IMR-90 (cell line): ENCODE data around the gene CDH12. TPM values are rescaled to one million over a fixed set of nuclear protein-coding genes. Genes with fewer than 3 reads are reported as not detected.

ENCODE experiments used
- ATAC-seq: fragments of 200-7000 bp; cut with Tn5 transposase; 2 replicates; pipeline ENCODE4 v1.9.1; 2020; ENCODE audit warnings: low read depth, mild to moderate bottlenecking, moderate library complexity
- BruUV-seq: library from RNA; stranded (reverse); fragments of 400-500 nt; replicated peaks from 2 replicates; lab custom pipeline; 2021; lab: Mats Ljungman, UMichigan
- CTCF ChIA-PET: fragments of 300-600 bp; formaldehyde crosslinking; extraction: SDS; loops from one replicate; lab custom pipeline; 2021; ENCODE audit warnings: antibody characterized with exemption; lab: Yijun Ruan, JAX
- POLR2A ChIA-PET: fragments of 300-600 bp; sonication (Branson Sonifier 250); formaldehyde crosslinking; loops from one replicate; lab custom pipeline; 2022; ENCODE audit warnings: antibody characterized with exemption; ENCODE audit not compliant: unreplicated experiment; lab: Charles Lee
- DNase-seq: peaks from one replicate; pipeline ENCODE4 v3.0.0; 2013
- H2AFZ ChIP-seq: replicated peaks from 2 replicates; pipeline ENCODE3; 2013; ENCODE audit warnings: low read length, mild to moderate bottlenecking; ENCODE audit not compliant: poor library complexity
- H2AK5ac ChIP-seq: 2 replicates; pipeline ENCODE4 v1.6.1; 2013; ENCODE audit warnings: low read depth, low read length, inconsistent platforms
- H2AK9ac ChIP-seq: replicated peaks from 2 replicates; pipeline ENCODE3; 2013; ENCODE audit warnings: mild to moderate bottlenecking, low read depth, low read length, moderate library complexity; ENCODE audit not compliant: poor library complexity
- H2BK120ac ChIP-seq: 2 replicates; pipeline ENCODE4 v1.6.1; 2013; ENCODE audit warnings: low read depth, low read length, inconsistent platforms
- H2BK15ac ChIP-seq: 3 replicates; pipeline ENCODE4 v1.6.1; 2013; ENCODE audit warnings: low read depth, low read length, inconsistent platforms
- H2BK20ac ChIP-seq: 2 replicates; pipeline ENCODE4 v1.6.1; 2013; ENCODE audit warnings: low read depth, mild to moderate bottlenecking, inconsistent platforms, low read length, moderate library complexity
- H2BK5ac ChIP-seq: 2 replicates; pipeline ENCODE4 v1.6.1; 2013; ENCODE audit warnings: mild to moderate bottlenecking, low read depth, low read length, inconsistent platforms; ENCODE audit not compliant: poor library complexity, severe bottlenecking
- H3K14ac ChIP-seq: replicated peaks from 2 replicates; pipeline ENCODE4 v1.6.1; 2013; ENCODE audit warnings: low read depth, low read length, inconsistent platforms
- H3K18ac ChIP-seq: 2 replicates; pipeline ENCODE4 v1.6.1; 2013; ENCODE audit warnings: low read depth, low read length, control low read depth
- H3K23ac ChIP-seq: 2 replicates; pipeline ENCODE4 v1.6.1; 2013; ENCODE audit warnings: low read depth, low read length, inconsistent platforms
- H3K27ac ChIP-seq: 2 replicates; pipeline ENCODE4 v1.5.1; 2013; ENCODE audit warnings: mild to moderate bottlenecking, control low read depth, low read length; ENCODE audit not compliant: insufficient read depth
- H3K27me3 ChIP-seq: 2 replicates; pipeline ENCODE4 v1.6.1; 2013; ENCODE audit warnings: low read length; ENCODE audit not compliant: control insufficient read depth, insufficient read depth
- H3K36me3 ChIP-seq: 2 replicates; pipeline ENCODE4 v1.6.1; 2013; ENCODE audit warnings: low read length, mixed read lengths; ENCODE audit not compliant: control insufficient read depth, insufficient read depth
- H3K4ac ChIP-seq: 2 replicates; pipeline ENCODE4 v1.6.1; 2013; ENCODE audit warnings: low read depth, low read length, inconsistent platforms
- H3K4me1 ChIP-seq: 2 replicates; pipeline ENCODE4 v1.6.1; 2013; ENCODE audit warnings: low read length, mixed read lengths; ENCODE audit not compliant: control insufficient read depth, insufficient read depth
- H3K4me2 ChIP-seq: 2 replicates; pipeline ENCODE4 v1.6.1; 2013; ENCODE audit warnings: low read depth, mild to moderate bottlenecking, control low read depth, low read length, moderate library complexity
- H3K4me3 ChIP-seq: 2 replicates; pipeline ENCODE4 v1.5.1; 2013; ENCODE audit warnings: low read depth, mild to moderate bottlenecking, control low read depth, low read length, moderate library complexity; ENCODE audit not compliant: insufficient read depth
- H3K56ac ChIP-seq: 2 replicates; pipeline ENCODE4 v1.6.1; 2013; ENCODE audit warnings: low read length, inconsistent platforms; ENCODE audit not compliant: insufficient read depth; ENCODE audit errors: extremely low read depth
- H3K79me1 ChIP-seq, 2 experiments: 2 replicates each; pipeline ENCODE4 v1.6.1; 2013; ENCODE audit warnings: low read length in 2 of 2, inconsistent platforms in 1 of 2, low read depth in 1 of 2
- H3K9ac ChIP-seq: 2 replicates; pipeline ENCODE4 v1.6.1; 2013; ENCODE audit warnings: low read depth, low read length, control low read depth
- H3K9me1 ChIP-seq: 2 replicates; pipeline ENCODE4 v1.6.1; 2013; ENCODE audit warnings: low read length, inconsistent platforms; ENCODE audit not compliant: insufficient read depth
- H3K9me3 ChIP-seq: 2 replicates; pipeline ENCODE4 v1.6.1; 2013; ENCODE audit warnings: low read length; ENCODE audit not compliant: control insufficient read depth, insufficient read depth
- H4K20me1 ChIP-seq: 2 replicates; pipeline ENCODE4 v1.6.1; 2013; ENCODE audit warnings: low read length, inconsistent platforms; ENCODE audit not compliant: insufficient read depth
- H4K5ac ChIP-seq: 2 replicates; pipeline ENCODE4 v1.6.1; 2013; ENCODE audit warnings: mild to moderate bottlenecking, low read depth, low read length, control low read depth
- H4K8ac ChIP-seq, 2 experiments: 2 replicates each; pipeline ENCODE4 v1.6.1; 2013; ENCODE audit warnings: low read depth in 2 of 2, low read length in 2 of 2, control low read depth in 1 of 2, inconsistent platforms in 1 of 2
- H4K91ac ChIP-seq: 2 replicates; pipeline ENCODE4 v1.6.1; 2013; ENCODE audit warnings: low read depth, low read length, inconsistent platforms; ENCODE audit not compliant: insufficient read depth
- CEBPB ChIP-seq: IDR thresholded peaks from 2 replicates; pipeline ENCODE4 v1.6.1; 2012; ENCODE audit warnings: low read depth, low read length, improper control_type of control experiment
- CHD1 ChIP-seq: IDR thresholded peaks from 2 replicates; pipeline ENCODE4 v1.6.1; 2012; ENCODE audit warnings: low read depth, low read length, improper control_type of control experiment
- FOS ChIP-seq: fragments of 150-350 bp; IDR thresholded peaks from 2 replicates; pipeline ENCODE4 v1.6.1; 2016; ENCODE audit warnings: low read depth, low read length
- MXI1 ChIP-seq: IDR thresholded peaks from 2 replicates; pipeline ENCODE4 v1.6.1; 2012; ENCODE audit warnings: low read depth, mild to moderate bottlenecking, low read length, moderate library complexity, borderline replicate concordance
- POLR2A ChIP-seq: IDR thresholded peaks from 2 replicates; pipeline ENCODE4 v1.6.1; 2012; ENCODE audit warnings: mild to moderate bottlenecking, low read depth, low read length
- RAD21 ChIP-seq: IDR thresholded peaks from 2 replicates; pipeline ENCODE4 v1.6.1; 2012; ENCODE audit warnings: low read length, improper control_type of control experiment
- RCOR1 ChIP-seq: IDR thresholded peaks from 2 replicates; pipeline ENCODE4 v1.6.1; 2012; ENCODE audit warnings: mild to moderate bottlenecking, low read length, improper control_type of control experiment; ENCODE audit not compliant: insufficient replicate concordance
- SMC3 ChIP-seq: fragments of 150-350 bp; IDR thresholded peaks from 2 replicates; pipeline ENCODE4 v1.6.1; 2016; ENCODE audit warnings: low read depth, mild to moderate bottlenecking, antibody characterized with exemption, low read length, moderate library complexity
- WGBS, 2 experiments: methylation state at CpG; one replicate each; pipeline versions ENCODE4 v1.1.5 to v1.1.7; 2013; ENCODE audit warnings: missing lambda C conversion rate in 2 of 2; ENCODE audit not compliant: insufficient read length in 1 of 2; ENCODE audit errors: extremely low coverage in 2 of 2; 5-methylcytosine and 5-hydroxymethylcytosine counted together
- dilution Hi-C: fragments of 300-500 bp; cut with HindIII; formaldehyde crosslinking; loops from one replicate; pipeline ENCODE4 v1.14.3; 2018; ENCODE audit warnings: low sequenced_read_pairs; ENCODE audit not compliant: unreplicated experiment
- in situ Hi-C: fragments of 300-500 bp; cut with MboI; formaldehyde crosslinking; loops from 3 replicates; pipeline ENCODE4 v1.14.3; 2019; ENCODE audit warnings: low sequenced_read_pairs, inconsistent platforms, mixed read lengths
- intact Hi-C: fragments of 100-400 bp; cut with micrococcal nuclease; formaldehyde crosslinking; loops from 2 replicates; pipeline ENCODE4 v1.10.0; 2022
- polyA plus RNA-seq, 3 experiments: library from polyadenylated mRNA; depleted of rRNA; stranded (reverse); fragments of >200 nt; gene quantifications; 2 replicates each; pipeline ENCODE4 v1.2.3, GENCODE V29; 2012; ENCODE audit warnings: low replicate concordance in 1 of 3
- total RNA-seq: library from RNA; depleted of rRNA; stranded (reverse); fragments of >200 nt; gene quantifications from 2 replicates; pipeline ENCODE4 v1.2.3, GENCODE V29; 2012
- TF ChIP-seq, protein P1 (sequence below): fragments of 150-350 bp; IDR thresholded peaks from 2 replicates; pipeline ENCODE4 v1.6.1; 2017; ENCODE audit warnings: mild to moderate bottlenecking, antibody characterized with exemption, low read length, low read depth

Gene CDH12
- total and polyA plus RNA-seq, 2 of the 4 experiments (the other 2 are of a cell fraction) = not detected

DNA sequence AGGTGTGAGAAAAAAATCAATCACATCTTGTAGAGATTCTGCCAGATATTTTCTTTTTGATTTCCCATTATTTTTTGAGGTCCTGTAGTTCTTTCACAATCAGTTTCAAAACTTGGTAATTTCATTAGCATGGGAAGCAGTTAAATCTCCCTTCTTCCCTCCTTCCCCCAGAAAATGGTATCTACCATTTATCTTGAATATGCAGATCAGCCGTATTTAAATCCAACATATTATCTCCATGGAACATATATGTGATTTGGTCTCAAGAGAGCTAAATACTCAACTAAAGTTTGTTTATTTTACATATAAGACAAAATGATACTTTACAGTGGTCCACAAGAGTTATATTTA lies 1034.8 kb downstream of the CDH12 start:
- DNase-seq = no peak
- POLR2A ChIA-PET = no interaction called here
- ATAC-seq = no peak

More for the DNA sequence above, 1034.8 kb downstream of the CDH12 start:
- Histone ChIP-seq H4K5ac (no peak overlapping the region), H2BK20ac (no peak overlapping the region), H3K4me3 (no peak overlapping the region), H2AFZ (no peak overlapping the region), H4K8ac (no peak overlapping the region), H3K4ac (no peak overlapping the region), H3K79me1 (no peaks in the 10 kb centered on the region), H3K27me3 (no peaks in the 10 kb centered on the region), H2AK9ac (no peak overlapping the region), H3K18ac (no peak overlapping the region), H3K23ac (no peak overlapping the region), H3K4me1 (no peaks in the 10 kb centered on the region), H2BK15ac (no peak overlapping the region), H3K9me1 (no peaks in the 10 kb centered on the region), H3K27ac (no peak overlapping the region), H3K9ac (no peak overlapping the region), H2BK5ac (no peak overlapping the region), H2AK5ac (no peak overlapping the region), H2BK120ac (no peak overlapping the region), H4K20me1 (no peaks in the 10 kb centered on the region), H3K9me3 (no peaks in the 10 kb centered on the region), H3K14ac (no peak overlapping the region), H3K56ac (no peak overlapping the region), H3K4me2 (no peak overlapping the region), H4K91ac (no peak overlapping the region), H3K36me3 (no peaks in the 10 kb centered on the region)
- no CpG with 5 or more reads among the region's 1 CpG for WGBS, 2 experiments
- intact Hi-C loops = no loop called here
- TF ChIP-seq POLR2A (no peak), RAD21 (no peak), RCOR1 (no peak), CEBPB (no peak), CHD1 (no peak), MXI1 (no peak), SMC3 (no peak), FOS (no peak)
- TF ChIP-seq, protein P1, sequence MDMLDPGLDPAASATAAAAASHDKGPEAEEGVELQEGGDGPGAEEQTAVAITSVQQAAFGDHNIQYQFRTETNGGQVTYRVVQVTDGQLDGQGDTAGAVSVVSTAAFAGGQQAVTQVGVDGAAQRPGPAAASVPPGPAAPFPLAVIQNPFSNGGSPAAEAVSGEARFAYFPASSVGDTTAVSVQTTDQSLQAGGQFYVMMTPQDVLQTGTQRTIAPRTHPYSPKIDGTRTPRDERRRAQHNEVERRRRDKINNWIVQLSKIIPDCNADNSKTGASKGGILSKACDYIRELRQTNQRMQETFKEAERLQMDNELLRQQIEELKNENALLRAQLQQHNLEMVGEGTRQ = no peak
- CTCF ChIA-PET = no interaction called here
- in situ Hi-C loops = no loop called here
- BruUV-seq = no TSS peak
- dilution Hi-C loops = no loop called here
